HCT116 (cell line): ENCODE data around the gene ATP2A3. TPM values are rescaled to one million over a fixed set of nuclear protein-coding genes. Genes with fewer than 3 reads are reported as not detected.

Experiments used
- ATAC-seq: fragments of 200-7000 bp; cut with Tn5 transposase; 2 replicates; pipeline ENCODE4 v1.9.1; 2020; ENCODE audit warnings: mild to moderate bottlenecking, moderate library complexity
- BruUV-seq: library from RNA; stranded (reverse); fragments of 400-500 nt; replicated peaks from 2 replicates; lab custom pipeline; 2021; lab: Mats Ljungman, UMichigan
- CTCF ChIA-PET: fragments of 300-600 bp; sonication (Branson Sonifier 250); formaldehyde crosslinking; loops from one replicate; lab custom pipeline; 2021; ENCODE audit warnings: antibody characterized with exemption; lab: Charles Lee
- POLR2A ChIA-PET: fragments of 300-600, 350-600 bp; sonication (Branson Sonifier 250); formaldehyde crosslinking; loops from one replicate; lab custom pipeline; 2021; ENCODE audit warnings: antibody characterized with exemption; lab: Charles Lee
- RAD21 ChIA-PET, 2 experiments: fragments of 300-600 bp; sonication (Branson Sonifier 250); formaldehyde crosslinking; loops; one replicate each; lab custom pipeline; 2023; ENCODE audit warnings: low total read pairs in 2 of 2; ENCODE audit not compliant: uncharacterized antibody in 2 of 2, unreplicated experiment in 2 of 2, low non-redundant PET in 1 of 2; lab: Charles Lee
- DNase-seq: peaks from one replicate; pipeline ENCODE4 v3.0.0-alpha.2; 2010; ENCODE audit warnings: low read depth, low spot score
- H2AFZ ChIP-seq: fragments of 200-600 bp; shearing (Covaris generic), sonication (generic); 2 replicates; pipeline ENCODE4 v1.6.1; 2017; ENCODE audit warnings: low read depth, mixed run types, mixed read lengths, antibody characterized with exemption, low read length; ENCODE audit not compliant: poor library complexity, severe bottlenecking
- H3K27ac ChIP-seq: 2 replicates; pipeline ENCODE4 v1.5.1; 2012; ENCODE audit warnings: low read depth, low read length
- H3K27me3 ChIP-seq: fragments of 200-600 bp; sonication (generic); 2 replicates; pipeline ENCODE4 v1.6.1; 2016; ENCODE audit warnings: mixed run types, low read length, mixed read lengths; ENCODE audit not compliant: insufficient read depth
- H3K36me3 ChIP-seq, 2 experiments: fragments of 200-500 bp in 1 of 2; fragments of 200-600 bp in 1 of 2; sonication (Bioruptor generic) in 1 of 2; sonication (generic) in 1 of 2; 2 replicates each; pipeline versions ENCODE4 v1.5.1 to v1.6.1; 2014 to 2016; ENCODE audit warnings: low read length in 2 of 2, inconsistent platforms in 1 of 2, mixed read lengths in 1 of 2, mixed run types in 1 of 2; ENCODE audit not compliant: insufficient read depth in 2 of 2, control insufficient read depth in 1 of 2
- H3K4me1 ChIP-seq, 2 experiments: fragments of 200-600 bp in 1 of 2; sonication (generic) in 1 of 2; 2 replicates each; pipeline versions ENCODE4 v1.5.1 to v1.6.1; 2012 to 2017; ENCODE audit warnings: low read length in 2 of 2, inconsistent platforms in 1 of 2, mild to moderate bottlenecking in 1 of 2, mixed read lengths in 1 of 2, mixed run types in 1 of 2, moderate library complexity in 1 of 2; ENCODE audit not compliant: insufficient read depth in 2 of 2, control insufficient read depth in 1 of 2
- H3K4me2 ChIP-seq: fragments of 200-600 bp; sonication (generic); 2 replicates; pipeline ENCODE4 v1.6.1; 2017; ENCODE audit warnings: mixed run types, low read length, mixed read lengths
- H3K4me3 ChIP-seq, 2 experiments: fragments of 200-600 bp in 1 of 2; sonication (generic) in 1 of 2; replicated peaks in 1 of 2; 2 replicates each; pipeline ENCODE4 v1.5.1; 2011 to 2016; ENCODE audit warnings: low read length in 2 of 2, control low read depth in 1 of 2, low read depth in 1 of 2, mild to moderate bottlenecking in 1 of 2, mixed read lengths in 1 of 2, mixed run types in 1 of 2
- H3K79me2 ChIP-seq: fragments of 200-600 bp; sonication (generic); 2 replicates; pipeline ENCODE4 v1.6.1; 2017; ENCODE audit warnings: mild to moderate bottlenecking, mixed run types, low read length, moderate library complexity, mixed read lengths; ENCODE audit not compliant: insufficient read depth
- H3K9ac ChIP-seq: fragments of 200-600 bp; sonication (generic); 2 replicates; pipeline ENCODE4 v1.6.1; 2016; ENCODE audit warnings: low read length, mixed read lengths
- H3K9me2 ChIP-seq: fragments of 200-600 bp; sonication (generic), shearing (Covaris generic); 2 replicates; pipeline ENCODE4 v1.6.1; 2017; ENCODE audit warnings: mixed run types, mild to moderate bottlenecking, moderate library complexity; ENCODE audit not compliant: insufficient read depth
- H3K9me3 ChIP-seq, 2 experiments: fragments of 200-500 bp in 1 of 2; fragments of 200-600 bp in 1 of 2; sonication (Bioruptor generic) in 1 of 2; sonication (generic) in 1 of 2; 2 replicates each; pipeline ENCODE4 v1.6.1; 2014 to 2017; ENCODE audit warnings: low read length in 2 of 2, mixed read lengths in 2 of 2, inconsistent platforms in 1 of 2, low read depth in 1 of 2, mild to moderate bottlenecking in 1 of 2, mixed run types in 1 of 2, moderate library complexity in 1 of 2; ENCODE audit not compliant: control insufficient read depth in 1 of 2, insufficient read depth in 1 of 2
- H4K20me1 ChIP-seq: fragments of 200-600 bp; sonication (generic), shearing (Covaris generic); 2 replicates; pipeline ENCODE4 v1.6.1; 2017; ENCODE audit warnings: mixed run types, mild to moderate bottlenecking, moderate library complexity; ENCODE audit not compliant: insufficient read depth
- ATF3 ChIP-seq: IDR thresholded peaks from 2 replicates; pipeline ENCODE4 v1.6.1; 2012
- CEBPB ChIP-seq: IDR thresholded peaks from 2 replicates; pipeline ENCODE4 v1.6.1; 2012; ENCODE audit warnings: low read depth
- ELF1 ChIP-seq: IDR thresholded peaks from 2 replicates; pipeline ENCODE4 v1.6.1; 2012; ENCODE audit warnings: low read depth, borderline replicate concordance
- EZH2 ChIP-seq: fragments of 200-600 bp; sonication (generic); IDR thresholded peaks from 2 replicates; pipeline ENCODE4 v1.6.1; 2017; ENCODE audit warnings: antibody characterized with exemption, mixed run types
- FOSL1 ChIP-seq: IDR thresholded peaks from 2 replicates; pipeline ENCODE4 v1.6.1; 2012; ENCODE audit warnings: low read depth
- JUND ChIP-seq: IDR thresholded peaks from 2 replicates; pipeline ENCODE4 v1.6.1; 2012
- MAX ChIP-seq: IDR thresholded peaks from 2 replicates; pipeline ENCODE4 v1.6.1; 2012
- POLR2A ChIP-seq: IDR thresholded peaks from 2 replicates; pipeline ENCODE4 v1.7.0; 2011; ENCODE audit warnings: borderline replicate concordance; ENCODE audit not compliant: insufficient read depth, insufficient read length; ENCODE audit errors: extremely low read depth
- SIN3A ChIP-seq: IDR thresholded peaks from 2 replicates; pipeline ENCODE4 v1.6.1; 2012; ENCODE audit warnings: low read depth
- SP1 ChIP-seq: IDR thresholded peaks from 2 replicates; pipeline ENCODE4 v1.6.1; 2012; ENCODE audit warnings: low read depth
- SRF ChIP-seq: IDR thresholded peaks from 2 replicates; pipeline ENCODE4 v1.6.1; 2012; ENCODE audit warnings: low read depth
- TCF7L2 ChIP-seq: IDR thresholded peaks from 2 replicates; pipeline ENCODE4 v1.7.0; 2011; ENCODE audit warnings: borderline replicate concordance, inconsistent platforms; ENCODE audit not compliant: insufficient read depth, insufficient read length; ENCODE audit errors: extremely low read depth
- ZFX ChIP-seq: fragments of 450-650 bp; IDR thresholded peaks from 2 replicates; pipeline ENCODE4 v1.6.1; 2017
- intact Hi-C: fragments of 100-400 bp; cut with micrococcal nuclease; formaldehyde crosslinking; loops from 2 replicates; pipeline ENCODE4 v1.10.0; 2022
- total RNA-seq: library from RNA; stranded (reverse); gene quantifications from one replicate; pipeline ENCODE4 v1.2.1, GENCODE V29; 2021; ENCODE audit not compliant: unreplicated experiment

Gene ATP2A3
- total RNA-seq, 1 experiment from 2014 or later = 23.1 TPM

GRCh38 chr17:3959295-3959899 lies 4.8 kb downstream of the ATP2A3 start:
- Histone ChIP-seq H4K20me1 (no peaks in the 10 kb centered on the region), H3K4me3 (no peak overlapping the region), H3K9me2 (no peaks in the 10 kb centered on the region)
- no peak; the same call in 1 of the 2 replicates for TF ChIP-seq SP1
- TF ChIP-seq ELF1 = no peak
- TF ChIP-seq TCF7L2 = no peak
- no peak for TF ChIP-seq ZFX
- TF ChIP-seq JUND = no peak; the same call in 1 of the 2 replicates
- TF ChIP-seq CEBPB = no peak
- TF ChIP-seq FOSL1 = no peak; the same call in none of the 2 replicates
- no peak for TF ChIP-seq POLR2A
- no peak for TF ChIP-seq EZH2
- TF ChIP-seq ATF3 = no peak
- TF ChIP-seq SIN3A = no peak
- no peak for TF ChIP-seq SRF
- no peak for TF ChIP-seq MAX
- TF ChIP-seq, all 23 proteins: peak for 0
- no TSS peak for BruUV-seq
- ChIA-PET POLR2A (interaction anchor here (0.8 kb wide), 1 partner anchor 42 kb away, joined by 3 read pairs; no protein-coding TSS in a partner anchor), RAD21 (no interaction called here), CTCF (no interaction called here)
- Histone ChIP-seq H3K9me3 (no peaks in the 10 kb centered on the region), H3K36me3 (no peaks in the 10 kb centered on the region), H3K27ac (peak overlapping the region; percentile 59), H2AFZ (no peak overlapping the region), H3K27me3 (no peaks in the 10 kb centered on the region), H3K79me2 (no peaks in the 10 kb centered on the region), H3K4me2 (peak overlapping the region; percentile 71), H3K9ac (peak overlapping the region; percentile 36), H3K4me1 (peaks cover 15 to 27% of the 10 kb centered on the region in 2 experiments)
- no peak for DNase-seq
- intact Hi-C loops = no loop called here
- peak; percentile 45; the same call in 1 of the 2 replicates for ATAC-seq
